Ascending aorta (tissue), 2 donors: ENCODE results near the gene SOX5. TPM values are rescaled to one million over a fixed set of nuclear protein-coding genes. Genes with fewer than 3 reads are reported as not detected.
A peak's percentile ranks its signal among the peaks of the same experiment; 100 is the strongest.

Source experiments
- DNase-seq, 2 donors: peaks; one replicate each; pipeline ENCODE4 v3.0.0-alpha.2; 2019; ENCODE audit warnings: low spot score in 2 of 2
- H3K27ac ChIP-seq, 2 donors: fragments of 200-600 bp; sonication (generic); one replicate each; pipeline ENCODE4 v1.5.1; 2016 to 2017; ENCODE audit warnings: mild to moderate bottlenecking in 1 of 2
- H3K27me3 ChIP-seq: fragments of 200-600 bp; sonication (generic); one replicate; pipeline ENCODE4 v1.5.1; 2017
- H3K36me3 ChIP-seq, 2 donors: fragments of 200-600 bp; sonication (generic); one replicate each; pipeline ENCODE4 v1.5.1; 2016
- H3K4me1 ChIP-seq, 2 donors: fragments of 200-600 bp; sonication (generic); one replicate each; pipeline ENCODE4 v1.5.1; 2016 to 2017; ENCODE audit warnings: mild to moderate bottlenecking in 1 of 2
- H3K4me3 ChIP-seq, 2 donors: fragments of 200-600 bp; sonication (generic); one replicate each; pipeline ENCODE4 v1.5.1; 2016 to 2017; ENCODE audit warnings: mild to moderate bottlenecking in 1 of 2
- H3K9me3 ChIP-seq, 2 donors: fragments of 200-600 bp; sonication (generic); one replicate each; pipeline ENCODE4 v1.5.1; 2016
- intact Hi-C: fragments of 100-400 bp; cut with DNase I; formaldehyde crosslinking; loops from one replicate; pipeline ENCODE4 v1.15.1; 2023
- total RNA-seq: library from RNA; depleted of rRNA; stranded (reverse); fragments of >200 nt; gene quantifications from one replicate; pipeline ENCODE4 v1.1.0, GENCODE V29; 2016
- TF ChIP-seq, protein P1 (sequence below), 3 experiments: fragments of 200-600 bp in 2 of 3; fragments of 450-650 bp in 1 of 3; sonication (generic) in 2 of 3; IDR thresholded peaks; one replicate each; pipeline ENCODE4 v1.5.1; 2016 to 2019; ENCODE audit warnings: antibody characterized with exemption in 3 of 3, mild to moderate bottlenecking in 1 of 3, moderate library complexity in 1 of 3

The SOX5 gene
- 18.2 TPM for total RNA-seq

DNA sequence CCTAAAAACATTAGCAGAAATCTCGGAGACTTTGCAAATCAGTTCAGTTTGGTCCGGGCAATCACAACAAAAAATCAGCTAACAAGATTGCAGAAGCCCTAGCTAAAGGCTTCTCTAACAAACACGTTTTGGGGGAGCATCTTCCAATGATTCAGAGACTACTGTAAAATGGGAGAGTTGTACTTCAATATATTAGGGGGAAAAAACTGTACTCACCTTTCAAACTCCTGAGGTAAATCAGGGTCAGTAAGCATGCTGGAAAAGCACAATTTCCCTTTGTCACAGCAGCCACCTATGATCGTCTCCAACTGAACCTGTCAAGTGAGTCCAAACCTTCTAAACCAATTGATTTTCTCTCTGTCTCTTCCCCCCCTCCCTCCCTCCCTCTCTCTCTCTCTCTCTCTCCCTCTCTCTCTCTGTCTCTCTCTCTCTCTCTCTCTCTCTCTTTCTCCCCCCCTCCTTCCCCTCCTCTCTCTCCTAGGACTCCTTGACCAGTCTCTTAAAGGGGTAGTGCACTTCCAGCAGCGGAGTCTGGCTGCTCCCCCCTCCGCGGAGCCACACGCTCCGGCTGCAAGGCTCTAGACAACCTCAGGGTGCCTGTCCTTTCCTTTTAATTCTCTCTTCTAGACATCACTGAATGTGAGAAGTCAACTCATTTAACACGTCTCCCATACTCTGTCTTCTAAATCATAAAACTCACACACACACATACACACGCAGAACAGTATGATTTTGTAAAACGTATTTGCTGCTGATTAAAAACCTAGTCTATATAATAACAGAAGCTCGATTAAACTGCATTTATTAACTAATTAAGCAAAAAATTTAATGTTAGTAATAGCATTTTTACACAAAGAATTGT, at the start of gene SOX5:
Gene SOX5 (minus strand): TSS at position 323 of the 862 bp plus-strand sequence. CDS start 69 bp downstream, at position 254.
- intact Hi-C loops, result loop anchor here (2.0 to 10.0 kb wide), 2 partner anchors 117 to 735 kb away; no protein-coding TSS in a partner anchor
- Histone ChIP-seq H3K27ac (no peak within 1 kb of the TSS), H3K9me3 (no peaks in the 10 kb centered on the region), H3K4me1 (peaks cover 0 to 6% of the 10 kb centered on the region in 2 donors), H3K4me3 (peak within 1 kb of the TSS; percentile 59 to 71), H3K27me3 (no peaks in the 10 kb centered on the region), H3K36me3 (no peaks in the 10 kb centered on the region)
- peak in 1 of 2 donors; percentile 65 for DNase-seq
- TF ChIP-seq, protein P1, sequence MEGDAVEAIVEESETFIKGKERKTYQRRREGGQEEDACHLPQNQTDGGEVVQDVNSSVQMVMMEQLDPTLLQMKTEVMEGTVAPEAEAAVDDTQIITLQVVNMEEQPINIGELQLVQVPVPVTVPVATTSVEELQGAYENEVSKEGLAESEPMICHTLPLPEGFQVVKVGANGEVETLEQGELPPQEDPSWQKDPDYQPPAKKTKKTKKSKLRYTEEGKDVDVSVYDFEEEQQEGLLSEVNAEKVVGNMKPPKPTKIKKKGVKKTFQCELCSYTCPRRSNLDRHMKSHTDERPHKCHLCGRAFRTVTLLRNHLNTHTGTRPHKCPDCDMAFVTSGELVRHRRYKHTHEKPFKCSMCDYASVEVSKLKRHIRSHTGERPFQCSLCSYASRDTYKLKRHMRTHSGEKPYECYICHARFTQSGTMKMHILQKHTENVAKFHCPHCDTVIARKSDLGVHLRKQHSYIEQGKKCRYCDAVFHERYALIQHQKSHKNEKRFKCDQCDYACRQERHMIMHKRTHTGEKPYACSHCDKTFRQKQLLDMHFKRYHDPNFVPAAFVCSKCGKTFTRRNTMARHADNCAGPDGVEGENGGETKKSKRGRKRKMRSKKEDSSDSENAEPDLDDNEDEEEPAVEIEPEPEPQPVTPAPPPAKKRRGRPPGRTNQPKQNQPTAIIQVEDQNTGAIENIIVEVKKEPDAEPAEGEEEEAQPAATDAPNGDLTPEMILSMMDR (IDR thresholded peaks at IDR 0.05), result no peak

GRCh38 chr12:23987046-23987445, 37.6 kb upstream of the SOX5 start:
- TF ChIP-seq, protein P1 (IDR thresholded peaks at IDR 0.05), result no peak
- no peak overlapping the region for H3K27ac ChIP-seq

DNA sequence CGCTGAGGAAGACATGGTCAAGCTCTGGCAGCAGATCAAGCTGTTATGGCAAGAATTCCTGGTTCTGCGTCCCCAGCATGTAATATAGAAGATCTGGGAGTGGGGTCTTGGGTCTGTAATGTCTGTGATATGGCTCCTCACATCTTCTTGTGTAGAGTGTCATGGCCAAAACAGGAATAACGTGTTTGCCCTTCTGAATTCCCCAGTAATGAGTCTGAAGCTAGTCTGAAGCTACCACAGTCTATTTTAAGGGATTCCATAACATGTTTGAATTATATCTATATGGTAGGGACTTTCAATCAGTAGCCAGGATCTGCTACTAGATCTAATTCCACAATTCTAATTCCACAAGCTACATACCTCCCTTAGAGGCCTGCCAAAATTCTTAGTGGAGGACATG, 31.4 kb upstream of the SOX5 start:
- Histone ChIP-seq H3K36me3 (no peaks in the 10 kb centered on the region), H3K9me3 (no peaks in the 10 kb centered on the region), H3K4me1 (peaks cover 0 to 4% of the 10 kb centered on the region in 2 donors), H3K4me3 (no peak overlapping the region), H3K27ac (no peak overlapping the region), H3K27me3 (no peaks in the 10 kb centered on the region)
- no peak for DNase-seq
- intact Hi-C loops, result no loop called here
- TF ChIP-seq, protein P1 (IDR thresholded peaks at IDR 0.05), result no peak

More at GRCh38 chr12:23987046-23987445, 37.6 kb upstream of the SOX5 start:
- Histone ChIP-seq H3K27me3 (no peaks in the 10 kb centered on the region), H3K9me3 (no peaks in the 10 kb centered on the region), H3K4me1 (peaks cover 0 to 4% of the 10 kb centered on the region in 2 donors), H3K4me3 (no peak overlapping the region), H3K36me3 (no peaks in the 10 kb centered on the region)
- DNase-seq, result no peak
- intact Hi-C loops, result no loop called here

DNA sequence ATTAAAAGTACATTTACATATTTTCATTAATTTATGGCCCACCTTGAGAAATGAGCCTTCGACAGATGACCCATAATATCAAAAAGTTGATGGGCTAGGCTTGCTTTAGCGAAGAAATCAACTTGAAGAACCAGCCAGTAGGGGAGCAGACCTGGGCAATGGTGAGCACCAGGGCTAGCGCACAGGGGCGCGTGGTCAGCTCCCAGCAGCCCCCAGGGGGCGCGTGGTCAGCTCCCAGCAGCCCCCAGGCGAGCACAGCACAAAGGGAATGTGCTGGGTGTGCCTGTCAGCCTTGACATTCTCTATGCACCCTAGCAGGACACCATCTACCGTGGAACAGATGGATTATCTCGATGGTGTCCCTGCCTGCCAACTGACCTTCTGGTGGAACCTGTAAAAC, 15.3 kb upstream of the SOX5 start:
- no peak for DNase-seq
- no peaks in the 10 kb centered on the region for H3K27me3 ChIP-seq
- TF ChIP-seq, protein P1 (IDR thresholded peaks at IDR 0.05), result no peak
- H3K36me3 ChIP-seq, result no peaks in the 10 kb centered on the region
- no peak overlapping the region for H3K4me3 ChIP-seq
- H3K4me1 ChIP-seq, result no peaks in the 10 kb centered on the region
- no peak overlapping the region for H3K27ac ChIP-seq
- no peaks in the 10 kb centered on the region for H3K9me3 ChIP-seq
- intact Hi-C loops, result no loop called here

- Histone ChIP-seq H3K27me3 (no peaks in the 10 kb centered on the region), H3K4me3 (no peak overlapping the region), H3K9me3 (no peaks in the 10 kb centered on the region), H3K36me3 (no peaks in the 10 kb centered on the region), H3K27ac (no peak overlapping the region), H3K4me1 (no peaks in the 10 kb centered on the region)
- TF ChIP-seq, protein P1 (IDR thresholded peaks at IDR 0.05), result no peak
- intact Hi-C loops, result no loop called here
- DNase-seq, result no peak
These were observed 10.4 kb upstream of the SOX5 start for GRCh38 chr12:23959826-23960225.
